Right lobe of liver (tissue), 6 donors: ENCODE data around the gene BEAN1. TPM values are rescaled to one million over a fixed set of nuclear protein-coding genes. Genes with fewer than 3 reads are reported as not detected.

Source experiments
- ATAC-seq, 4 donors: fragments of 200-7000 bp; cut with Tn5 transposase; one replicate each; pipeline ENCODE4 v1.9.1; 2020; ENCODE audit warnings: mild to moderate bottlenecking in 4 of 4, moderate library complexity in 4 of 4
- DNase-seq, 3 donors: peaks; one replicate each; pipeline ENCODE4 v3.0.0-alpha.2; 2020
- H3K27ac ChIP-seq, 3 donors: fragments of 200-600 bp; one replicate each; pipeline ENCODE4 v1.8.0; 2022
- H3K27me3 ChIP-seq, 2 donors: fragments of 200-600 bp; one replicate each; pipeline ENCODE4 v1.8.0; 2022
- H3K36me3 ChIP-seq, 4 donors: fragments of 200-600 bp; sonication (generic) in 1 of 4; one replicate each; pipeline versions ENCODE4 v1.5.1 to v1.8.0; 2017 to 2022; ENCODE audit warnings: control low read depth in 1 of 4
- H3K4me1 ChIP-seq, 4 donors: fragments of 200-600 bp; sonication (generic) in 1 of 4; one replicate each; pipeline versions ENCODE4 v1.5.1 to v1.8.0; 2017 to 2022; ENCODE audit warnings: control low read depth in 1 of 4
- H3K4me3 ChIP-seq, 3 donors: fragments of 200-600 bp; one replicate each; pipeline ENCODE4 v1.8.0; 2022
- H3K9me3 ChIP-seq, 4 donors: fragments of 200-600 bp; sonication (generic) in 1 of 4; one replicate each; pipeline versions ENCODE4 v1.5.1 to v1.8.0; 2017 to 2022; ENCODE audit warnings: control low read depth in 1 of 4
- CTCF ChIP-seq, 4 donors: fragments of 200-600 bp in 3 of 4; fragments of 450-650 bp in 1 of 4; IDR thresholded peaks; one replicate each; pipeline versions ENCODE4 v1.5.1 to v1.8.0; 2016 to 2022; ENCODE audit warnings: antibody characterized with exemption in 4 of 4, mild to moderate bottlenecking in 2 of 4
- POLR2A ChIP-seq: fragments of 450-650 bp; IDR thresholded peaks from one replicate; pipeline ENCODE4 v1.6.1; 2017; ENCODE audit warnings: antibody characterized with exemption, mild to moderate bottlenecking
- WGBS: methylation state at CpG from one replicate; pipeline ENCODE4 v1.1.6; 2018; ENCODE audit warnings: low coverage, low lambda C conversion rate; ENCODE audit not compliant: insufficient coverage; ENCODE audit errors: missing lambda C conversion rate; 5-methylcytosine and 5-hydroxymethylcytosine counted together
- intact Hi-C, 2 donors: fragments of 100-400 bp; cut with DNase I; formaldehyde crosslinking; loops; one replicate each; pipeline versions ENCODE4 v1.11.2 to v1.14.1; 2022
- total RNA-seq, 6 experiments: library from RNA; depleted of rRNA in 2 of 6; stranded (reverse); fragments of >200 nt in 2 of 6; fragmentation: NEBNext Ultra II Directional in 3 of 6; extraction: Animal tissue kit (Norgen Biotek cat#: 25700) in 3 of 6; gene quantifications; one replicate each; pipeline versions ENCODE4 v1.1.0 to v1.2.4, GENCODE V29; 2016 to 2023
- donor health status: DM: no; HTN: yes; CAD: no.
- donor health status: DM: no; HTN: no; CAD: no.
- donor health status: DM: no; HTN: no; CAD: no.
- donor health status: DM: no; HTN: yes; CAD: no.
- donor health status: DM: no; HTN: yes; CAD: no.

Gene BEAN1
- total RNA-seq, 6 experiments from 2014 or later = 0.09 to 0.26 (median 0.10) TPM; not detected in 3

DNA sequence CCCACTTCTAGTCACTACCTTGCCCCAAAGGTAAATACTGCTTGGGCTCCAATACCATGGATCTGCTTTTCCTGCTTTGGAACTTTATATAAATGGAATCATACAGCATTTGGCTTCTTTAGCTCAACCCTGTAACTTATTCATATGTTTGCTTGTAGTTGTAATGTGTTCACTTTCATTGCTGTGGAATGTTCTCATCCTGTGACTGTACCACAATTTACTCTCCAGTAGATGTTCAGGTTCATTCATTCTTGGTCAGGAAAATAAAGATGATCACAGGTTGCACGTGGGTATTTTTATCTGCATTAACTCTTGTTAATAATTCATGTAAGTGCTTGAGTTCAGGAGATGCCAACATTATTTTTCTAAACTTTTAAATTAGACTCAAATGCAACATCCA, 6.7 kb upstream of the BEAN1 start:
- H3K4me3 ChIP-seq = no peak overlapping the region
- 36% methylated on average over 1 of the region's 1 CpG for WGBS
- TF ChIP-seq POLR2A (no peak), CTCF (IDR thresholded peaks at IDR 0.05) (no peak)
- no peaks in the 10 kb centered on the region for H3K9me3 ChIP-seq
- H3K27ac ChIP-seq = no peak overlapping the region
- H3K27me3 ChIP-seq = no peaks in the 10 kb centered on the region
- no peak for DNase-seq
- H3K36me3 ChIP-seq = no peaks in the 10 kb centered on the region
- no peaks in the 10 kb centered on the region for H3K4me1 ChIP-seq
- intact Hi-C loops = loop anchor here in 1 of 2 donors (10.0 kb wide), 1 partner anchor 184 kb away; the partner anchor contains the start of gene CMTM3
- ATAC-seq = no peak

- H3K27me3 ChIP-seq = peaks cover 0 to 4% of the 10 kb centered on the region in 2 donors
- H3K27ac ChIP-seq = no peak overlapping the region
- no peak overlapping the region for H3K4me3 ChIP-seq
- no peaks in the 10 kb centered on the region for H3K4me1 ChIP-seq
- ATAC-seq (no peak), DNase-seq (no peak)
- no peak for TF ChIP-seq POLR2A
- no peak for TF ChIP-seq CTCF (IDR thresholded peaks at IDR 0.05)
- intact Hi-C loops = loop anchor here in 1 of 2 donors (10.0 kb wide), 1 partner anchor 183 kb away; the partner anchor contains the start of gene CMTM3
- H3K9me3 ChIP-seq = no peaks in the 10 kb centered on the region
- 11% methylated on average over 2 of the region's 6 CpGs for WGBS
- no peaks in the 10 kb centered on the region for H3K36me3 ChIP-seq
These were observed 5.2 kb upstream of the BEAN1 start for GRCh38 chr16:66421891-66422290.

DNA sequence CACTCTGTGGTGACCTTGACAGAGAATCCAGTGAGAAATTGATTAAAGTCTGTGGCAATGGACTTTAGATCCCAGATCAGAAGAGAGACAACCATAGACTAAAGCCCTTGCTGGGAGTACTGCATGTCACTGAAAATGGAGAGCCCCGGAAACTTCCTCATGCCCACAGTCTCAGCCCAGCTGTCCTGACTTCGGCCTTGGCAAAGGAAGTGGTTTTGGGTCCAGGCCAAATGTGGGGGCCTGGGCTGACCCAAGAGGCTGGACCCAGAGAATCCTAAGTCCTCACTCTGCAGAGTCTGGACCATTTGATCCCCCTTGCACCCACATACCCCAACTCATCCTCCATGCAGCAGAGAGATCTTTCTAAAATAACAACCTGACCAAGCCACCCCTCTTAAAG, 4.7 kb upstream of the BEAN1 start:
- Histone ChIP-seq H3K27ac (no peak overlapping the region), H3K4me1 (peaks cover 0 to under 1% (median 0%) of the 10 kb centered on the region in 4 donors), H3K4me3 (no peak overlapping the region), H3K36me3 (no peaks in the 10 kb centered on the region), H3K27me3 (peaks cover 0 to 4% of the 10 kb centered on the region in 2 donors), H3K9me3 (no peaks in the 10 kb centered on the region)
- no peak for ATAC-seq
- WGBS = no CpG with 5 or more reads among the region's 2 CpGs
- TF ChIP-seq CTCF (IDR thresholded peaks at IDR 0.05) = no peak
- no peak for TF ChIP-seq POLR2A
- DNase-seq = no peak
- intact Hi-C loops = loop anchor here in 1 of 2 donors (10.0 kb wide), 1 partner anchor 182 kb away; the partner anchor contains the start of gene CMTM3

DNA sequence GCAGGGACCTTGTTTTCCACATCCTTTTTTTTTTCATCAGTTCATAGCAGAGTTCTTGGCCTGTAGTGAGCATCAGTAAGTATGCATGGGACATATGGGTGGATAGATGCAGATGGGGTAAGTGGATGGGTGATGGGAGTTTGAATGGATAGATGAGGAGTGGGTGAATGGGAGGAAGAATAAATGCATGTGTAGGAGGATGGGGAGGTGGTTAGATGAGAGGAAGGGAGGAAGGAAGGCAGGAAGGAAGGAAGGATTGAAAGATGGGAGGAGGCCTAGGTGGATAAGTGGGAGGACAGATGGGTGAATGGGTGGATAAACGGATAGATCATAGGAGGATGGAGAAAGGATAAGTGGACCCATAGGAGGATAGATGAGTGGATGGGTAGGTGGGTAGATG, 3.9 kb upstream of the BEAN1 start:
- peaks cover 0 to 3% (median 0%) of the 10 kb centered on the region in 4 donors for H3K4me1 ChIP-seq
- H3K9me3 ChIP-seq = no peaks in the 10 kb centered on the region
- H3K36me3 ChIP-seq = no peaks in the 10 kb centered on the region
- TF ChIP-seq CTCF (IDR thresholded peaks at IDR 0.05) (no peak), POLR2A (no peak)
- intact Hi-C loops = loop anchor here in 1 of 2 donors (10.0 kb wide), 1 partner anchor 182 kb away; the partner anchor contains the start of gene CMTM3
- H3K4me3 ChIP-seq = no peak overlapping the region
- no peak for DNase-seq
- peaks cover 0 to 13% of the 10 kb centered on the region in 2 donors for H3K27me3 ChIP-seq
- no peak for ATAC-seq
- no peak overlapping the region for H3K27ac ChIP-seq
- 86% methylated on average over 1 of the region's 1 CpG for WGBS
